Activated CD4-positive, alpha-beta T cell treated with anti-CD3 and anti-CD28 coated beads, Interleukin-2, amount 10 ng/mL, durations not matched to agents 7 days and 5 days (primary cell): ENCODE data around the gene GOLGA6L2. TPM values are rescaled to one million over a fixed set of nuclear protein-coding genes. Genes with fewer than 3 reads are reported as not detected.

Experiments used
- CTCF ChIA-PET: fragments of 350-600 bp; sonication (Branson Sonifier 250); formaldehyde crosslinking; loops from one replicate; lab custom pipeline; 2021; ENCODE audit warnings: antibody characterized with exemption; lab: Charles Lee
- POLR2A ChIA-PET: fragments of 350-600 bp; sonication (Branson Sonifier 250); formaldehyde crosslinking; loops from one replicate; lab custom pipeline; 2021; ENCODE audit warnings: antibody characterized with exemption; lab: Charles Lee
- DNase-seq: peaks from one replicate; pipeline ENCODE4 v3.0.0-alpha.2; 2020
- H3K27ac Mint-ChIP-seq: one replicate; pipeline ENCODE4 v1.8.0; 2021; ENCODE audit warnings: mild to moderate bottlenecking, moderate library complexity, mixed read lengths
- H3K27me3 Mint-ChIP-seq: one replicate; pipeline ENCODE4 v1.8.0; 2021; ENCODE audit warnings: mixed read lengths
- H3K36me3 Mint-ChIP-seq: one replicate; pipeline ENCODE4 v1.8.0; 2021; ENCODE audit warnings: low read depth, mixed read lengths
- H3K4me1 Mint-ChIP-seq: one replicate; pipeline ENCODE4 v1.8.0; 2021; ENCODE audit warnings: mixed read lengths
- H3K4me3 Mint-ChIP-seq: one replicate; pipeline ENCODE4 v1.8.0; 2021; ENCODE audit warnings: mild to moderate bottlenecking, moderate library complexity, mixed read lengths
- H3K9me3 Mint-ChIP-seq: one replicate; pipeline ENCODE4 v1.8.0; 2021; ENCODE audit warnings: mixed read lengths
- total RNA-seq, 2 experiments: library from RNA; stranded (reverse); gene quantifications; one replicate each; pipeline ENCODE4 v1.2.3, GENCODE V29; 2021

GOLGA6L2 gene, protein sequence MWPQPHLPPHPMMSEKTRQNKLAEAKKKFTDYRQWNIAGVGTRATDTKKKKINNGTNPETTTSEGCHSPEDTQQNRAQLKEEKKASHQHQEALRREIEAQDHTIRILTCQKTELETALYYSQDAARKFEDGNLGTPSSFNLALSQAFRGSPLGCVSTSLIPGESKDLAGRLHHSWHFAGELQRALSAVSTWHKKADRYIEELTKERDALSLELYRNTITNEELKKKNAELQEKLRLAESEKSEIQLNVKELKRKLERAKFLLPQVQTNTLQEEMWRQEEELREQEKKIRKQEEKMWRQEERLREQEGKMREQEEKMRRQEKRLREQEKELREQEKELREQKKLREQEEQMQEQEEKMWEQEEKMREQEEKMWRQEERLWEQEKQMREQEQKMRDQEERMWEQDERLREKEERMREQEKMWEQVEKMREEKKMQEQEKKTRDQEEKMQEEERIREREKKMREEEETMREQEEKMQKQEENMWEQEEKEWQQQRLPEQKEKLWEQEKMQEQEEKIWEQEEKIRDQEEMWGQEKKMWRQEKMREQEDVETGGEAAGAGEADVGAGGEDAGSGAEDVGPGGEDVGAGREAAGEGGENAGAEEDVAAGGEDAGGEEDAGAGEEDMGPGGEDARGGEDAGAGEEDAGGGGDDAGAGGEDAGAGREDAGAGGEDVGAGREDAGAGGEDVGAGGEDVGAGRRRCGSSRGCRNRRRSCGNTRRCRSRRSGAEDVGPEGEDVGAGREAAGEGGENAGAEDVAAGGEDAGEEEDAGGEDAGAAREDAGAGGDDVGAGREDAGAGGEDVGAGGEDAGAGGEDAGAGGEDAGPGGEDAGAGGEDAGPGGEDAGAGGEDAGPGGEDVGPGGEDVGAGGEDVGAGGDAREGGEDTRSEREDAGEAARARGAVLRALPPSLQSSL
- total RNA-seq, result not detected

DNA sequence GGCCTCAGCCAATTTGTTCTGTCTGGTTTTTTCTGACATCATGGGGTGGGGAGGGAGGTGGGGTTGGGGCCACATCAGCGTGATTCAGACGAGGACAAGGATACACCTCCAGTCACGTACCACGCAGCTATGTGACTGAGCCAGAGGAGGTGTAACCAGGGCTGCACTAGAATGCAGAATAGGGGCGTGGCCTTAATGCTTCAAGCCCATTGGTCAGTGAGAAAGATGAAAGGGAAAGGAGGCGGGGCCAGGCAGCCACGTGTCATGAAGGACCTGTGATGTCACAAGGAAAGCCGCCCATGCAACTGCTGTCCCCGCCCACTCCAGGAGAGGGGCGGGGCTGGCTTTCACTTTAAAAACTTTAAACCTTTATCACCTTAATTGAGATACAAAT lies at the start of gene GOLGA6L2:
Gene GOLGA6L2, minus strand, starts transcription at position 137 of the 394 bp plus-strand sequence. Its CDS starts 62 bp downstream, at position 75.
- Mint-ChIP-seq H3K9me3 (no peaks in the 10 kb centered on the region), H3K27me3 (no peaks in the 10 kb centered on the region), H3K27ac (no peak within 1 kb of the TSS), H3K4me3 (no peak within 1 kb of the TSS), H3K36me3 (no peaks in the 10 kb centered on the region), H3K4me1 (peaks cover 5% of the 10 kb centered on the region)
- CTCF ChIA-PET, result no interaction called here
- POLR2A ChIA-PET, result no interaction called here
- no peak for DNase-seq

DNA sequence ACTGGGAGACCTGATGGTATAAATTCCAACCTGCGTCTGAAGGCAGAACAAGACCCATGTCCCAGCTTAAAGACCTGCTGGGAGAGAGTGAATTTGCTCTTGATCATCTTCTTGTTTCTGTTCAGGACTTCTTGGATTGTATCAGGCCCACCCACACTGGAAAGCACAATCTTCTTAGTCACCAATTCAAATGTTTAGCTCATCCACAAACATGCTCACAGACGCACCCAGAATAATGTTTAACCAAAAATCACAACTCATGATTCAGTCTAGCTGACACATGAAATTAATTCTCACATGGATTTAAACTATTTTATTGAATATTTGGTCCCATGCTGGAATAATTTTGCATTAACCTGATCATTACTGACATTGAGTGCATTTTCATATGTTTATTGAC lies 37.8 kb upstream of the GOLGA6L2 start:
- CTCF ChIA-PET, result no interaction called here

DNA sequence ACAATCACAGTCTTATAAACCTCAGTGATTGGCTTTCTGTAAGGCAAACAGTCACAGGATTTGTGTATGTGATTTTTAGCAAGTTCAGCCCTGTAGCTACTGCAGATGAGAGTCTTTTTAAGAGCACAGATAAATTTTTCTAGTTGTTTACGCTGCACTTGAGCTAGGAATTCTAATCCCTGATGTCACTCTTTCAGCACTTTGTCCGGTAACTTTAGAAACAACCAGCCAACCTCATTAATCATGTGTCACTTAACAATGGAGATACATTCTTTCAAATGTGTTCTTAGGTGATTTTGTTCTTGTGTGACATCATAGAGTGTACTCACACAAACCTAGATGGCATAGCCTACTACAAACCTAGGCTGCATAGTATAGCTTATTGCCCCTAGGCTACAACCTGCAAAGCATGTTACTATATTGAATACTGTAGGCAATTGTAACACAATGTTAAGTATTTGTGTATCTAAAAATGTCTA lies 36.8 kb upstream of the GOLGA6L2 start:
- CTCF ChIA-PET, result no interaction called here
- POLR2A ChIA-PET, result no interaction called here
- Mint-ChIP-seq H3K4me3 (no peak overlapping the region), H3K4me1 (peaks cover 2% of the 10 kb centered on the region), H3K27ac (no peak overlapping the region), H3K9me3 (no peaks in the 10 kb centered on the region), H3K36me3 (no peaks in the 10 kb centered on the region), H3K27me3 (peaks cover 2% of the 10 kb centered on the region)
- DNase-seq, result no peak

More for the DNA sequence above, 37.8 kb upstream of the GOLGA6L2 start:
- H3K36me3 Mint-ChIP-seq, result no peaks in the 10 kb centered on the region
- DNase-seq, result no peak
- H3K9me3 Mint-ChIP-seq, result no peaks in the 10 kb centered on the region
- H3K4me3 Mint-ChIP-seq, result no peak overlapping the region
- peaks cover 2% of the 10 kb centered on the region for H3K4me1 Mint-ChIP-seq
- no peak overlapping the region for H3K27ac Mint-ChIP-seq
- POLR2A ChIA-PET, result no interaction called here
- H3K27me3 Mint-ChIP-seq, result peaks cover 2% of the 10 kb centered on the region

DNA sequence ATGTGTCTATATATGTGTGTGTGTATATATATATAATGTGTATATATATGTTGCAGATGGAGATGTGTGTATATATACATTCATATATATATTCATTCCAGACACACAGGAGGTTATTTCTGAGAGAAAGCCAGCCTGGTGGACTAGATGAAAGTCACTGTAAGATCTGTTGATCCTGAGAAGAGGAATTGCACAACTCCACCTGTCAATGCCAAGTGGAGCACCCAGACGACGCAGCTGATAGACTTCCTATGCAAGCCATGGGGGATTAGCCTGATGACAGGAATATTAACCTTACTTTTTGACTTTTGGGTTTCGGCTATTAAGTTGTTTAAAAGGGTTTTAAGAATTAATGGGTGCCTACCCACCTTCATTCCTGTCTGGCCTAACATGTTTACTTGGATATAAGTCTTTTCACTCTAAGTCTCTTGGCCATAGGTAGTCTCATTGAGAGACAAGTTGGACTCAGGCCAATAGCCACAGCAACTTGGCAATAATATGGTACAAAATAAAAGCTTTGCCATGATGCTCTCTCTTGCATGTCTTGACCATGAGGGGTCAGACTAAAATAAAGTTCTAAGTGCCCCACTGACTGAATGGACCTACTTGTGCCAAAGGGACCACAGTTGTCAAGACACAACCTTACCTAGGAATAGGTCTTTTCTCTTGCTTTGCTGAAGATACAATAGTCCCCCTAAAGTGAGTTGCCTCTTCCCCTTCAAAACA lies 35.9 kb upstream of the GOLGA6L2 start:
- DNase-seq, result no peak
- CTCF ChIA-PET, result no interaction called here
- Mint-ChIP-seq H3K4me3 (no peak overlapping the region), H3K36me3 (no peaks in the 10 kb centered on the region), H3K4me1 (peaks cover 2% of the 10 kb centered on the region), H3K27ac (no peak overlapping the region), H3K27me3 (peaks cover 2% of the 10 kb centered on the region), H3K9me3 (no peaks in the 10 kb centered on the region)
- POLR2A ChIA-PET, result no interaction called here

DNA sequence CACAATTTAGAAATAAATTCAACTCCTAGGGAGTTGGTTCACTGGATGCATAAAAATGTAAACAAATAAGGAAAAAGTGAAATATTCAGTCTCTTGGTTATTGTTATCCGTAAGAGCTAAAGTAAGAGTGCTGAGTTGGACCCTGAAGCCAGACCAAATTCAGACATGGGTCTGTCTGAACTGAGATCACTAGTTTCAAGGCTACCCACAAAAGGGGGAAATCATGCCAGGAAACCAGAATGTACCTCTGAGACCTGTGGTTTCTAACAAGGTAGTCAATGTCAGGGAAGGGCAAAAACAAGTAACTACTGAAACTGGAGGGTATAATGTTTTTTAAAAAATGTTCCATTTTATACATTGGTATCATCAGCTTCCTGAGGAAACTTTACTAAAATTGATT lies 35.2 kb upstream of the GOLGA6L2 start:
- no peak for DNase-seq
- H3K4me1 Mint-ChIP-seq, result peaks cover 2% of the 10 kb centered on the region
- H3K27me3 Mint-ChIP-seq, result peaks cover 2% of the 10 kb centered on the region
- H3K4me3 Mint-ChIP-seq, result no peak overlapping the region
- ChIA-PET CTCF (no interaction called here), POLR2A (no interaction called here)
- no peaks in the 10 kb centered on the region for H3K9me3 Mint-ChIP-seq
- H3K27ac Mint-ChIP-seq, result no peak overlapping the region
- H3K36me3 Mint-ChIP-seq, result no peaks in the 10 kb centered on the region

DNA sequence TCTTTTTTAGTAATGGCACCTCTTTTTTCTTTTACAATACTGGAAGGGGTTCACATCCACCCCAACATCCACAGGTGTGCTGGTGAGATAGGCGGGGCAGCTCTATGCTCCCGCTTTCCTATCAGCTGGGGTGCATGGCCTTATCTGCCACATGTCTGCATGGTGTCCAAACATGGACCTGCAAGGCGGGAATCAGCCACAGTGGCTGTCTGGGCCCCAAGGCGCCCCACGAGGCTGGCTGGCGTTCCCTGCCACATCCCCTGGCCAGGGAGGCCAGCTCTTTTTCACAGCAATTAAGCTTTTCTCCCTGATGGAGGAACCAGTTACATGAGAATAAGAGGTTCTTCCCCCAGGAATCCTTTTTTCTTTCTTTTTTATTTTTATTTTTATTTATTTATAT lies 30.9 kb upstream of the GOLGA6L2 start:
- no peak for DNase-seq
- H3K36me3 Mint-ChIP-seq, result no peaks in the 10 kb centered on the region
- CTCF ChIA-PET, result no interaction called here
- no peak overlapping the region for H3K4me3 Mint-ChIP-seq
- POLR2A ChIA-PET, result no interaction called here
- peaks cover 2% of the 10 kb centered on the region for H3K4me1 Mint-ChIP-seq
- no peak overlapping the region for H3K27ac Mint-ChIP-seq
- H3K9me3 Mint-ChIP-seq, result no peaks in the 10 kb centered on the region
- peaks cover 3% of the 10 kb centered on the region for H3K27me3 Mint-ChIP-seq

DNA sequence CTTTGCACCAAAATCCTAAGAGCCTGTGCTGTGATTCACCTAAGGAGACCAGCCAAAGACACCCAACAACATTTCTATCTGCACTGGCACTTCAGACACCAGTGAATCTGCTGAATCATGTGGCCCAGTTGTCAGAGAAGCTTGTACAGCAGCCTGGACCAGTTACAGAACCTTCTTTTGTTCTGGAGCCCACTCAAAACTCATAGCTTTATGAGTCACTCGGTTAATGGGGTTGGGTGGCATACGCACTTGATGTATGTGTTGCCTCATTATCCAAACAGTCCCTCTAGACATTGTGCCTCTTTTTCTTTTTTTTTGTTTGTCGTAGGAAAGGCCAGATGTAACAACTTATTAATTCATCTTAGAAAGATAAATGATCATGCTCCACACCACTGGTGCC lies 25.6 kb upstream of the GOLGA6L2 start:
- POLR2A ChIA-PET, result no interaction called here
- H3K27ac Mint-ChIP-seq, result no peak overlapping the region
- no peaks in the 10 kb centered on the region for H3K4me1 Mint-ChIP-seq
- peaks cover 3% of the 10 kb centered on the region for H3K27me3 Mint-ChIP-seq
- H3K4me3 Mint-ChIP-seq, result no peak overlapping the region
- H3K36me3 Mint-ChIP-seq, result no peaks in the 10 kb centered on the region
- no peak for DNase-seq
- no peaks in the 10 kb centered on the region for H3K9me3 Mint-ChIP-seq
- CTCF ChIA-PET, result no interaction called here

DNA sequence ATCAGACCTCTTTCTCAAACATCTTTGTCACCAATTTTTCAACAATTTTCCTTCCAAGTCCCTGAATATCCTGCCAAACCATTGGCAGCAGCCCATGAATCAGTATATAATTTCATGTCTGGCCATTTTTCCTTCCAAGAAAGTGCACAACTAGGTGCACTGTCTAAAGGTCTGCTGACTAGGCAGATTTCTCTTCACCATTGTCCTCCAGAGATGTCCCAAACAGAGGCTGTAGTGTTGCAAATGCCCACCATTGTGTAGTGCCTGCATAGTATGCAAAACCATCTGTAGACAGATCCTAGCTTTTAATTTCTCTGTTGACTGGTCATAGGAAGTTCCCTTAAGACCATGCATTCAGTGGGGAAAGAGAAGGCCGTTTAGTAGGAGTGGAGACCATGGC lies 25.0 kb upstream of the GOLGA6L2 start:
- Mint-ChIP-seq H3K9me3 (no peaks in the 10 kb centered on the region), H3K27me3 (peaks cover 3% of the 10 kb centered on the region), H3K36me3 (no peaks in the 10 kb centered on the region), H3K4me1 (no peaks in the 10 kb centered on the region), H3K27ac (no peak overlapping the region), H3K4me3 (no peak overlapping the region)
- ChIA-PET POLR2A (no interaction called here), CTCF (no interaction called here)
- no peak for DNase-seq

DNA sequence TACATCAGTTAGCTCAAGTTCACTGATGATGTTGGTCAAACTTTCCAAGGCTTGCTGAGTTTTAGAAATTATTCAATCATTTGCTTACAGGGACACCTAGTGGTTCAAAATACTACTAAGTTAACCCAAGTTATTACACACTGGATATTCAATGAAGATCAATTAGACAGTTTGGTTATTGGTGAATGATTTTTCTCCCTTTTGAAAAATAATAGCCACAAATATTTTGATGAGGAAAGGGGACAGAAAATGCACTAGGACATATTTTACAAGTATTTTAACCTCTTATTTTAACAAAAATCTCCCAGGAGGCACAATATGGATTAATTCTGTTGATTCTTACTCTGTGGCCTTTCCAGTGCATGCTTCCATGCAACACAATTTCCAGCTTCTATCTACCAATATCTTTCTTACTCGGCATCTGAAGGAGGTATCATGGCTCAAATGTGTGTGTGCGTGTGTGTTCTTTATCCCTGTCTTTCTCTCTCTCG lies 20.1 kb upstream of the GOLGA6L2 start:
- CTCF ChIA-PET, result no interaction called here
- peaks cover 4% of the 10 kb centered on the region for H3K27me3 Mint-ChIP-seq
- no peak for DNase-seq

DNA sequence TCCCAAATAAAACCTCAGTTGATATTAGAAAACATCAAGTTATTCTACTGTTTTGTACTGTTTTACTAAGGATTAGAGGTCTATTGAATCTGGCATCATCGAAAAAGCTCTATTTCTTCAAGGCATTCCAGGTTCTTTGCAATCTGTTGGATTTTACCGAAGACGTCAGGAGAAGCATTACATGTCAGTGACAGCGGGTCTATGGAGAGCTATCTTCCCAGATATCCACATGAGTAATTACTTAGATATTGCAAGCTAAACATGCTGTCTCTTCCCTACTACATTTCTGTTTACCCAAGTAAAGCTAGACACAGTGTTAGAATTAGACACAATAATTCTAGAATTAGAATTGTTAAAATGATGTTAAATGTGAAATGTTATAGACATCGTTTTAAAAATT lies 10.8 kb upstream of the GOLGA6L2 start:
- peaks cover 4% of the 10 kb centered on the region for H3K27me3 Mint-ChIP-seq
- H3K4me3 Mint-ChIP-seq, result no peak overlapping the region
- DNase-seq, result no peak
- H3K4me1 Mint-ChIP-seq, result no peaks in the 10 kb centered on the region
- no peaks in the 10 kb centered on the region for H3K36me3 Mint-ChIP-seq
- no peaks in the 10 kb centered on the region for H3K9me3 Mint-ChIP-seq
- H3K27ac Mint-ChIP-seq, result no peak overlapping the region
- CTCF ChIA-PET, result no interaction called here
- POLR2A ChIA-PET, result no interaction called here

More for the DNA sequence above, 20.1 kb upstream of the GOLGA6L2 start:
- H3K27ac Mint-ChIP-seq, result no peak overlapping the region
- POLR2A ChIA-PET, result no interaction called here
- H3K36me3 Mint-ChIP-seq, result no peaks in the 10 kb centered on the region
- no peaks in the 10 kb centered on the region for H3K4me1 Mint-ChIP-seq
- H3K4me3 Mint-ChIP-seq, result no peak overlapping the region
- no peaks in the 10 kb centered on the region for H3K9me3 Mint-ChIP-seq

DNA sequence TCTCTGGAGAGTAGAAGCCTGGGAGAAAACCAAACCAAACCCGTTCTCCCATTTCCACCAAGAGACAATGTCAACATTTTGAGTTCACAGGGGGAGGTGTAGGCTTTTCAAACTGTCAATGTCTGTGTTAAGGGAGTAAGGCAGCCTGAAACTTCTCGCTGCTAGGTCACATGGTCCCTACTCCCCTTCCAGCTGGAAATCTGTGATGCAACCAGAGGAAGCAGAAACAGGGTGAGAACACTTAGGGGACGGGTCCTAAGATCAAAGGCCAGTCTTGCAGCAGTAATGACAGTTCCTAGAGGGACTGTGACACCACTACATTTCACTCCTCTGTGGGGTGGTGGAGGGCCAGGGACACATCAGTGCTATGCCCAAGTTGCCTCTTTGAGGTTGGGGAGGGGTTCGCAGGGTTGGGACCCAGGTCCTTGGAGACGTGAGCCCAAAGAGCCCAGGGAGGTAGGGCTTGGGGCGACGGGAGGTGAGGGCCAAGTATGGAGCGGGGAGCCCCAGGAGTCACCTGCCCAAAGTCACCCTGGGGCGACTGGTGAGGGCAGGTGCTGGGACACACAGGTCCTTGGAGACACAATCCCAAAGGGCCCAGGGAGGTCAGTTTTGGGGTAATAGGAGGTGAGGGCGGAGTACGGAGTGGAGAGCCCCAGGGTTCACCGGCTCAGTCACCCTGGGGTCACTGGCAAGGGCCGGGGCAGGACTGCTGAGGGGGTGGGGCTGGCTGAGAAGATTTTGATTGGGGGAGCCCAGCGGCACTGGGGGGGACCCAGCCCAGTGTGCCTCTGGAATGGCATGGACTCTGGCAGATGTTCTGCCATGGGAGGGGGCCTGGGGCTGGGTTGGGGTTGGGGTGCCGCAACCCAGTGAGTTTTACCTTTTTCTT lies 582 bp downstream of the GOLGA6L2 start:
- ChIA-PET CTCF (no interaction called here), POLR2A (no interaction called here)
- Mint-ChIP-seq H3K9me3 (no peaks in the 10 kb centered on the region), H3K4me3 (no peak overlapping the region), H3K27ac (no peak overlapping the region), H3K27me3 (no peaks in the 10 kb centered on the region), H3K4me1 (peaks cover 5% of the 10 kb centered on the region), H3K36me3 (no peaks in the 10 kb centered on the region)
- DNase-seq, result no peak

DNA sequence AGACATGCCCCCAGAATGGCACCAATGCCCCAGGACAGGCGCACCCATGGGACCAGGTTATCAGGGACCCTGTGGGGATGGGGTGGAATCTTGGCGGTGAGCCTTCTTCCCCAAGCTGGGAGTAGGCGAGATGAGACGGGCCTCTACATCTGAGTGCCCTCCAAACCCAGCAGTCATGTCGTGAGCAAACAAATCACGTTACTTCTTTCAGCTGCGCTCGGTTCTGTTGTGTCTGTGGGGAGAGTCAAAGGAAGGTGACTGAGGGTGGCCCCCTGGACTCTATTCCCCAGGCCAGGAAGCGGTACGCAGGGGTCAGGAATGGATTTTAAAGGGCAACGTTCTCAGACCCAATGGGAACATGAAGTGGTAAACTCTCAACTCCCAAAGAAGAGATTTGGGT lies 2.8 kb downstream of the GOLGA6L2 start:
- H3K9me3 Mint-ChIP-seq, result no peaks in the 10 kb centered on the region
- CTCF ChIA-PET, result no interaction called here
- H3K4me3 Mint-ChIP-seq, result no peak overlapping the region

More for the DNA sequence above, 2.8 kb downstream of the GOLGA6L2 start:
- Mint-ChIP-seq H3K27me3 (no peaks in the 10 kb centered on the region), H3K27ac (no peak overlapping the region), H3K36me3 (no peaks in the 10 kb centered on the region), H3K4me1 (peaks cover 5% of the 10 kb centered on the region)
- DNase-seq, result no peak
- POLR2A ChIA-PET, result no interaction called here
